Endodermal cell (in vitro differentiated cells): ENCODE measurements around the gene KCNK7. TPM values are rescaled to one million over a fixed set of nuclear protein-coding genes. Genes with fewer than 3 reads are reported as not detected.

Experiments
- DNase-seq: peaks from one replicate; pipeline ENCODE4 v3.0.0-alpha.2; 2017
- H3K27ac ChIP-seq: 2 replicates; pipeline ENCODE4 v1.5.1; 2013; ENCODE audit warnings: mild to moderate bottlenecking, low read depth, low read length, moderate library complexity
- H3K27me3 ChIP-seq: 2 replicates; pipeline ENCODE4 v1.6.1; 2013; ENCODE audit warnings: mild to moderate bottlenecking, low read length, moderate library complexity; ENCODE audit not compliant: insufficient read depth, control insufficient read depth, poor library complexity, severe bottlenecking
- H3K36me3 ChIP-seq: 2 replicates; pipeline ENCODE4 v1.7.0; 2013; ENCODE audit warnings: mild to moderate bottlenecking, low read length, moderate library complexity; ENCODE audit not compliant: control insufficient read depth, insufficient read depth
- H3K4me1 ChIP-seq: one replicate; pipeline ENCODE4 v1.7.0; 2013; ENCODE audit warnings: low read length; ENCODE audit not compliant: control insufficient read depth, insufficient read depth
- H3K4me3 ChIP-seq: 2 replicates; pipeline ENCODE4 v1.5.1; 2013; ENCODE audit warnings: mild to moderate bottlenecking, low read length, moderate library complexity
- H3K9ac ChIP-seq: 2 replicates; pipeline ENCODE4 v1.6.1; 2013; ENCODE audit warnings: mild to moderate bottlenecking, low read length, moderate library complexity; ENCODE audit not compliant: poor library complexity, severe bottlenecking; ENCODE audit errors: extremely low read depth
- H3K9me3 ChIP-seq: 2 replicates; pipeline ENCODE4 v1.6.1; 2013; ENCODE audit warnings: mild to moderate bottlenecking, low read length, moderate library complexity; ENCODE audit not compliant: control insufficient read depth
- H3K27ac Mint-ChIP-seq: 2 replicates; pipeline ENCODE4 v1.8.0; 2020; ENCODE audit warnings: mixed read lengths
- H3K27me3 Mint-ChIP-seq: 2 replicates; pipeline ENCODE4 v1.8.0; 2021; ENCODE audit warnings: mild to moderate bottlenecking, mixed read lengths; ENCODE audit not compliant: insufficient read depth
- H3K36me3 Mint-ChIP-seq: 2 replicates; pipeline ENCODE4 v1.8.0; 2020; ENCODE audit warnings: low read depth, mixed read lengths
- H3K4me1 Mint-ChIP-seq: 2 replicates; pipeline ENCODE4 v1.8.0; 2020; ENCODE audit warnings: mixed read lengths
- H3K4me3 Mint-ChIP-seq: 2 replicates; pipeline ENCODE4 v1.8.0; 2020; ENCODE audit warnings: mild to moderate bottlenecking, moderate library complexity, mixed read lengths
- H3K9me3 Mint-ChIP-seq: 2 replicates; pipeline ENCODE4 v1.8.0; 2020; ENCODE audit warnings: mild to moderate bottlenecking, mixed read lengths
- CTCF ChIP-seq: fragments of 200-600 bp; sonication (generic); conservative IDR thresholded peaks from 2 replicates; pipeline ENCODE4 v1.5.0; 2021; ENCODE audit warnings: antibody characterized with exemption, mild to moderate bottlenecking
- WGBS, 2 experiments: methylation state at CpG; one replicate each; pipeline versions ENCODE4 v1.1.5 to v1.1.7; 2013; ENCODE audit warnings: missing lambda C conversion rate in 2 of 2, mixed read lengths in 1 of 2; ENCODE audit not compliant: insufficient coverage in 1 of 2, insufficient read length in 1 of 2; 5-methylcytosine and 5-hydroxymethylcytosine counted together
- total RNA-seq, 2 donors: library from RNA; stranded (reverse); fragmentation: NEBNext Ultra II Directional in 1 of 2; extraction: Animal tissue kit (Norgen Biotek cat#: 25700) in 1 of 2; gene quantifications; 2 replicates in 1 of 2; 3 replicates in 1 of 2; pipeline ENCODE4 v1.2.1, GENCODE V29; 2021

Gene KCNK7
- total RNA-seq, 2 donors from 2014 or later: 1.2 TPM; not detected in 1

DNA sequence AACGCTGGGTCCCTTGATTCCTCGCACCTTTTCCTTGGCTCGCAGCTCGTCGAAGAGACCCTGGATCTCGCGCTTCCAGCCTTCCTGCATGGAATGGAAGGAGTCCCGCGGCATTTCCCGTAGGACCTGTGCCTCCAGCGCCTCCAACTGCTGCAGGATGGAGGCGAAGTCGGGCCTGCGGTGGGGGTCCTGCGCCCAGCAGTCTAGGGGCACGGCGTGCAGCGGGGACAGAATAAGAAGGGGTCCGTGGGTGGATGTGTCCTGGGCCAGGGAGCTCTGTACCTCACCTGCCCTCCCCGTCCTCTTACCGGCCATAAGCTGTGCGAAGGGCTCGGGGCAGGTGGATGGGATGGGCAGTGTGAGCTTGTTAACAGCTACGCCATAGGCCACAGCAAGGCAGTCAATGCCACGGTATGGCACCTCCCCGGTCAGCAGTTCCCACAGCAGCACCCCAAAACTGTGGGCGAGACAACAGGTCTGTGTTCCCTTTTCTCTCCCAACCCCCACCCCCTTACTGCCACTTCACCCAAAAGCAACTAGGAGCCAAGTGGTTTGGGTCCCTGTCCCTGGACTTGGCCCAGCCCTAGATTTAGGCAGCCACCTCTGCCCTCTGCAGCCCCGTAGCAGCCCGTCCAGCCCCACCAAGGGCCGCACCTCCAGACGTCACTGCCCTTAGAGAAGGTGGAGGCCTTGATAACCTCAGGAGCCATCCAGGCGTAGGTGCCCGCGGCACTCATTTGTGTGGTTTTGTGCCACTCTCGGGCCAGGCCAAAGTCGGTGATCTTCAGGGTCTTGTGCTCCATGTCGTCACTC, 12.2 kb upstream of the KCNK7 start:
- 77 to 81% methylated on average over 28 to 37 of the region's 37 CpGs for WGBS, 2 experiments
- Mint-ChIP-seq H3K4me1 (peaks cover 8% of the 10 kb centered on the region), H3K27ac (peak overlapping the region; percentile 26), H3K4me3 (peak overlapping the region; percentile 41), H3K9me3 (no peaks in the 10 kb centered on the region), H3K27me3 (peaks cover 2% of the 10 kb centered on the region), H3K36me3 (peaks cover 57% of the 10 kb centered on the region)
- Histone ChIP-seq H3K9me3 (no peaks in the 10 kb centered on the region), H3K9ac (no peak overlapping the region), H3K27me3 (no peaks in the 10 kb centered on the region), H3K4me1 (peaks cover 3% of the 10 kb centered on the region), H3K27ac (peak overlapping the region; percentile 12), H3K36me3 (peaks cover 64% of the 10 kb centered on the region), H3K4me3 (peak overlapping the region; percentile 59)
- DNase-seq: no peak
- TF ChIP-seq CTCF: no peak

GRCh38 chr11:65606876-65607613, 11.4 kb upstream of the KCNK7 start:
- Mint-ChIP-seq H3K27me3 (peaks cover 2% of the 10 kb centered on the region), H3K9me3 (no peaks in the 10 kb centered on the region), H3K4me3 (peak overlapping the region; percentile 41), H3K27ac (peak overlapping the region; percentile 82), H3K36me3 (peaks cover 56% of the 10 kb centered on the region), H3K4me1 (peaks cover 4% of the 10 kb centered on the region)
- no peaks in the 10 kb centered on the region for H3K27me3 ChIP-seq
- peak; percentile 100 for DNase-seq
- H3K4me3 ChIP-seq: peak overlapping the region; percentile 59
- peak overlapping the region; percentile 12 for H3K27ac ChIP-seq
- WGBS, 2 experiments: 5 to 6% methylated on average over 20 to 67 of the region's 67 CpGs
- H3K4me1 ChIP-seq: peaks cover 3% of the 10 kb centered on the region
- H3K9ac ChIP-seq: no peak overlapping the region
- peaks cover 65% of the 10 kb centered on the region for H3K36me3 ChIP-seq
- no peak for TF ChIP-seq CTCF
- no peaks in the 10 kb centered on the region for H3K9me3 ChIP-seq

- H3K4me3 ChIP-seq: no peak overlapping the region
- H3K4me1 ChIP-seq: peaks cover 3% of the 10 kb centered on the region
- no peak overlapping the region for H3K4me3 Mint-ChIP-seq
- H3K27ac Mint-ChIP-seq: no peak overlapping the region
- 94 to 100% methylated on average over 1 of the region's 1 CpG for WGBS, 2 experiments
- no peak for DNase-seq
- H3K9me3 ChIP-seq: no peaks in the 10 kb centered on the region
- H3K36me3 ChIP-seq: peaks cover 49% of the 10 kb centered on the region
- TF ChIP-seq CTCF: no peak
- peaks cover 45% of the 10 kb centered on the region for H3K36me3 Mint-ChIP-seq
- H3K9me3 Mint-ChIP-seq: no peaks in the 10 kb centered on the region
- H3K27me3 ChIP-seq: no peaks in the 10 kb centered on the region
- no peak overlapping the region for H3K27ac ChIP-seq
- peaks cover 2% of the 10 kb centered on the region for H3K27me3 Mint-ChIP-seq
- no peak overlapping the region for H3K9ac ChIP-seq
- H3K4me1 Mint-ChIP-seq: peaks cover 2% of the 10 kb centered on the region
Observed at GRCh38 chr11:65604258-65604657, 8.7 kb upstream of the KCNK7 start.
